Frontal cortex (tissue), 4 donors: Measurements from ENCODE around the gene ZNF595. TPM values are rescaled to one million over a fixed set of nuclear protein-coding genes. Genes with fewer than 3 reads are reported as not detected.
A peak's percentile ranks its signal among the peaks of the same experiment; 100 is the strongest.
"Not testable (repeated sequence)": the region's sequence is repeated elsewhere in the genome, so short reads cannot be mapped to it uniquely, and the experiment has no call there.

Source experiments
- DNase-seq, 2 donors: peaks; one replicate each; pipeline ENCODE4 v3.0.0; 2012; ENCODE audit warnings: low spot score in 2 of 2
- FAIRE-seq: peaks from 2 replicates; lab custom pipeline; 2012; peaks lifted over from hg19 to GRCh38; lab: Jason Lieb, UNC
- total RNA-seq: library from RNA; depleted of rRNA; stranded (reverse); fragments of >200 nt; gene quantifications from one replicate; pipeline ENCODE4 v1.2.3, GENCODE V29; 2014
- donor health status: control.
- donor health status: control.
- donor health status: control.

ZNF595 gene
- total RNA-seq, 1 donor from 2014 or later = 55.8 TPM

GRCh38 chr4:64733-65132 lies 11.6 kb downstream of the ZNF595 start:
- not testable (repeated sequence) for FAIRE-seq

DNA sequence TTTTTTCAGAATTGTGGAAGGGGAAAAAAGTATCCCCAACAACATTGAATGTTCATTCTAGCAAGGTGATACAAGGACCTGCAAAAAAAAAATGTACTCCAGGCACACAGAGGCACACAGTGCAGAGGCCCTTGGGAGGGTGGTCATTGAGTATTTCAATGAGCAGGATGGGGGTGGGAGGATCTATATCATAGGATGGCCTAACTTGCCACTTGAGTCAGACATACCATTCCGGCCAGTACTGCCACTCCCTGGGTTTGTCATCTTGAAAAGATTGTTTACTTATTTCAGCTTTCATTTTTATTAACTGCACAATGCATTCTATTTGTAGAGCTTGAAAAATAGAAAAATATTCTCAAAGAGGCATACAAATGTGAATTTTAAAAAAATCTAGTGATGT lies 18.7 kb downstream of the ZNF595 start:
- FAIRE-seq = no peak
- DNase-seq = no peak

More at GRCh38 chr4:64733-65132, 11.6 kb downstream of the ZNF595 start:
- DNase-seq = not testable (repeated sequence)

DNA sequence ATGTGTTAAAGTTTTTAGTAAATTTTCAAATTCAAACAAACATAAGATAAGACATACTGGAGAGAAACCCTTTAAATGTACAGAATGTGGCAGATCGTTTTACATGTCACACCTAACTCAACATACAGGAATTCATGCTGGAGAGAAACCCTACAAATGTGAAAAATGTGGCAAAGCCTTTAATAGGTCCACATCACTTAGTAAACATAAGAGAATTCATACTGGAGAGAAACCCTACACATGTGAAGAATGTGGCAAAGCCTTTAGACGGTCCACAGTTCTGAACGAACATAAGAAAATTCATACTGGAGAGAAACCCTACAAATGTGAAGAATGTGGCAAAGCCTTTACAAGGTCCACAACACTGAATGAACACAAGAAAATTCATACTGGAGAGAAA lies 32.8 kb downstream of the ZNF595 start:
- FAIRE-seq = no peak
- DNase-seq = no peak

DNA sequence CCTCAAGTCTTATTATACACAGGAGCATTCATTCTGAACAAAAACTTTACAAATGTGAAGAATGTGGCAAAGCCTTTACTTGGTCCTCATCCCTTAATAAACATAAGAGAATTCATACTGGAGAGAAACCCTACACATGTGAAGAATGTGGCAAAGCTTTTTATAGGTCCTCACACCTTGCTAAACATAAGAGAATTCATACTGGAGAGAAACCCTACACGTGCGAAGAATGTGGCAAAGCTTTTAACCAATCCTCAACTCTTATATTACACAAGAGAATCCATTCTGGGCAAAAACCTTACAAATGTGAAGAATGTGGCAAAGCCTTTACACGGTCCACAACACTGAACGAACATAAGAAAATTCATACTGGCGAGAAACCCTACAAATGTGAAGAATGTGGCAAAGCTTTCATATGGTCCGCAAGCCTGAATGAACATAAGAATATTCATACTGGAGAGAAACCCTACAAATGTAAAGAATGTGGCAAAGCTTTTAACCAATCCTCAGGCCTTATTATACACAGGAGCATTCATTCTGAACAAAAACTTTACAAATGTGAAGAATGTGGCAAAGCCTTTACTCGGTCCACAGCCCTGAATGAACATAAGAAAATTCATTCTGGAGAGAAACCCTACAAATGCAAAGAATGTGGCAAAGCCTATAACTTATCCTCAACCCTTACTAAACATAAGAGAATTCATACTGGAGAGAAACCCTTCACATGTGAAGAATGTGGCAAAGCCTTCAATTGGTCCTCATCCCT lies 33.6 kb downstream of the ZNF595 start:
- DNase-seq, FAIRE-seq: not testable (repeated sequence)

DNA sequence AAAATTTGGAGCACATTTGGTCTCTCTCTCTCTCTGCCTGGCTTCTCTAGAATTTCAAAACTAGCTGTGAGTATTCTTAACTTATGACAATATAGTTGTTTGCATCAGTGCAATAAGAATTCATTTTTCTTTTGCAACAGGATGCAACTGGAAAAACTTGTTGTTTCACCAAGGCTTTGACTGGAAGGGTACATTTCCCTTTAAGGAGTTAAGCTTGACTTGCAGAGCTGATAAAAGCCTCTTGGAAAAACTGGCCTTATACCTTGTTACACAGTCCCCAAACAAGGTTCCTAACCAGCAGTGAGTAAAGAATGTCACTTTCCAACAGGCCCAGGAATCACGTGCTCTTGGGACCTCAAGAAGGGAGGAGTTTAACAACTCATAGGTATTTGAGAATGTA lies 45.3 kb downstream of the ZNF595 start:
- DNase-seq = no peak
- FAIRE-seq = no peak

GRCh38 chr4:99863-100262 lies 46.7 kb downstream of the ZNF595 start:
- FAIRE-seq (no peak), DNase-seq (no peak)

DNA sequence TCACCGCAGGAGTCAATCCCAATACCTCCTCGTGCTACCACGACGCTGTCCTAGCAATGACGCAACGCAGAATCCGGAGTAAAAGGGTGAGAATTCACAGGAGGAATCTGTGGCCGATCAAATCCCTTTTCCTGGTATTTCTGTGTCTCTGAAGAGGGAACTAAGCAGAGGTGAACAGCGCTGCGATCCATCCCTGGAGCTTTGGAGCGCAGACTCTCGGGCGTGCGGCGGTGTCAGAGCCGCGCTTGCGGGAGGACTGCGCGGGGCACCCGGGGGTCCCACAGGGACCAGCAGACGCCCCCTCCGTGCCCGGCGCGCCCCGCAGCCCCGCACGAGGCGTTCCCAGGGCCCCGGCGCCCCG lies 53.9 kb downstream of the ZNF595 start:
- DNase-seq = no peak
- no peak for FAIRE-seq

GRCh38 chr4:107444-108429 lies 54.6 kb downstream of the ZNF595 start:
- no peak for FAIRE-seq
- peak in 1 of 2 donors; percentile 34 for DNase-seq

DNA sequence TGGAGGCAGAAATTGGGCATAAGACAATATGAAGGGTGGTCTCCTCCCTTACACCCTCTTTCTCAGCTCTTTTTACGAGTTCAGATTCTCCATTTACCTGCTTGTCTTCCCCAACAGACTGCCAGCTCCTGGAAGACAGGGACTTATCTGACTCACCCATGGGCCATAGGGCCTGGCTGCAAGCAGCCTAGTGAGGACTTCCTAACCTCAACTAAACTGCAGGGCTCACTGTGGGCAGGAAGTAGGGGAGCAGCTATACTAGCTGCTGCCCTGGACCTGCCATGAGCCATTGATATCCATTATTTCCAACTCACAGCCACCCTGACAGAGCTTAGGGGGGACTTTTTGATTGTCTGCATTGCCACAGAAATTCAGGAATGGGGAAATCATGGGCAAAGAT lies 59.6 kb downstream of the ZNF595 start:
- DNase-seq (no peak), FAIRE-seq (no peak)

GRCh38 chr4:113732-114131 lies 60.6 kb downstream of the ZNF595 start:
- FAIRE-seq (no peak), DNase-seq (no peak)

DNA sequence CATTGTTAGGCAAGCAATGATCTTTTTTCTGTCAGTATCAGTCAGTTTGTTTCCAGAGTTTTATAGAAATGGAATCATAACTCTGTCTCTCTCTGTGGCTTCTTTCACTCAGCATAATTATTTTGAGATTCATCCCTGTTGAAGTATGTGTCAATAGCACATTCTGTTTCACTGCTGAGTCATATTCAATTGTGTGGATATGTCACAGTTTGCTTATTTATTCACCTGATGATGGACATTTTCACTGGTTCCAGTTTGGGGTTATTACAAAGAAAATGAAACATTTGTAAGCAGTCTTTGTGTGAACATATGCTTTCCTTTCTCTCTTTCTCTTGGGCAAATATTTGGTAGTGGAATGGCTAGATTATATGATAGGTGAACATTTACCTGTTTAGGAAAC lies 61.0 kb downstream of the ZNF595 start:
- FAIRE-seq (no peak), DNase-seq (no peak)

DNA sequence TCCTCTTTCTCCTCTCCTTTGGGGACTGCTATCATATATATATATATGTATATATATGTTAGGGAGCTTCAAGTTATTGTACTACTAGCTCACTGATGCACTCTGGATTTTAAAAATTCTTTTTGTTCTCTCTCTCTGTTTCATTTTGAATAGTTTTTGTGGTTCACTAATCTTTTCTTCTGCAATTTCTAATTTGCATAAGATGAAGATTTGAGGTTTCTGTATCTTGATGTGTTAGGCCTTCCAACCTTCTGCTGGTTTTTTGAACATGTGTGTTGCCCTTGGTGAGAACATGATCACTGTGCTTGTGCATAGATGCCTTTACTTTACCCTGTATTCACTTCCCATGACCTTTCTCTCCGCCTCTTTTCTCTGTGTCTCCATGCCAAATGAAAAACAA lies 63.4 kb downstream of the ZNF595 start:
- DNase-seq (no peak), FAIRE-seq (no peak)

GRCh38 chr4:120616-121015 lies 67.5 kb downstream of the ZNF595 start:
- DNase-seq (no peak), FAIRE-seq (no peak)

- FAIRE-seq (no peak), DNase-seq (no peak)
Observed at GRCh38 chr4:121408-122084, 68.4 kb downstream of the ZNF595 start.

DNA sequence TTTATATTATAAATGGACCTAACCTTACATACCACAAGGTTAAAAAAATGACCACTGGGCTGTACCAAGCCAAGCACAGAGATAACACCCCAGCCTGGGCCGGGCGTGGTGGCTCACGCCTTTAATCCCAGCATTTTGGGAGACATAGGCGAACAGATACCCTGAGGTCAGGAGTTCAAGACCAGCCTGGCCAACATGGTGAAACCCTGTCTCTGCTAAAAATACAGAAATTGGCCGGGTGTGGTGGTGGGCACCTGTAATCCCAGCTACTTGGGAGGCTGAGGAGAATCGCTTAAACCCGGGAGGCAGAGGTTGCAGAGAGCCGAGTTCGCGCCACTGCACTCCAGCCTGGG lies 70.8 kb downstream of the ZNF595 start:
- FAIRE-seq, DNase-seq: not testable (repeated sequence)

DNA sequence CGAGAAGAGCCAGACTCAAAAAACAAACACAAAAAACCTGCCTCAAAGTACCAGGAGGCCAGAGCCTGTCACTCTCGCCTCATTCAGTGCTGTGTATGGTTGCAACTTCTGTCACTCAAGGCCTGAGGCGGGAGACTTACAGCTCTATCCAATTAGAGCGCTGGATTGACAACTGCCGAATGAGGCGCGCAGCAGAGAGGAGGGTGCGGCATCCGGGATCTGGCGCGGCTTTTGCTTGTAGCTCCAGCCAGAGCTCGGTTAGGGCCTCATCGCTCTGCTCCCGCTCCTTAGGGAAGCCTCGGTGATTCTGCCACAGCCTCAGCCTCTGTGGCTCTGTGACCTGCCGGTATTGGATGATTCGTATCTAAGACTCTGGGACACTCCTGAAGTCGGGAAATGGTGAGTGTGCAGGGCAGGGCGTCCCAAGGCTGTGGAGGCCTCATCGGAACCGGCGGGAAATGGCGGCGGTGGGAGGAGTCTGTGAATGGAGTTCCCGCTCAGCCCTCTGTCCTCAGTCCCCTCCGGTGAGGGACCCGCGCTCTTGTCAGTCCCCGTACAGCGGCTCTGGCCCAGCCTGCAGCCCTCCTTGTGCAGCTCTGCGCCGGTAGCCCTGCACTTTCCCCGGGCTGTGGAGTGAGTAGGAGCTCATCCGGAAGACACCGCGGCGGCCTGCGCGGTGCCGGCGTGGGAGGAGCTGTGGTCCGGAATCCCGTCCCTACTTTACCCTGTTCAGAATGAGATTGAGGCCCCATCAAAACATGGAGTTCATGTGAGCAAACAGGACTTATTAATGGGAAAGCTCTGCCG lies 71.4 kb downstream of the ZNF595 start, which contains the start of gene ZNF718:
ZNF718 (plus strand) TSS at position 227 of the 807 bp plus-strand sequence; CDS start at position 397, 170 bp downstream.
- FAIRE-seq (peak; percentile 13), DNase-seq (peak; percentile 82 to 91)

DNA sequence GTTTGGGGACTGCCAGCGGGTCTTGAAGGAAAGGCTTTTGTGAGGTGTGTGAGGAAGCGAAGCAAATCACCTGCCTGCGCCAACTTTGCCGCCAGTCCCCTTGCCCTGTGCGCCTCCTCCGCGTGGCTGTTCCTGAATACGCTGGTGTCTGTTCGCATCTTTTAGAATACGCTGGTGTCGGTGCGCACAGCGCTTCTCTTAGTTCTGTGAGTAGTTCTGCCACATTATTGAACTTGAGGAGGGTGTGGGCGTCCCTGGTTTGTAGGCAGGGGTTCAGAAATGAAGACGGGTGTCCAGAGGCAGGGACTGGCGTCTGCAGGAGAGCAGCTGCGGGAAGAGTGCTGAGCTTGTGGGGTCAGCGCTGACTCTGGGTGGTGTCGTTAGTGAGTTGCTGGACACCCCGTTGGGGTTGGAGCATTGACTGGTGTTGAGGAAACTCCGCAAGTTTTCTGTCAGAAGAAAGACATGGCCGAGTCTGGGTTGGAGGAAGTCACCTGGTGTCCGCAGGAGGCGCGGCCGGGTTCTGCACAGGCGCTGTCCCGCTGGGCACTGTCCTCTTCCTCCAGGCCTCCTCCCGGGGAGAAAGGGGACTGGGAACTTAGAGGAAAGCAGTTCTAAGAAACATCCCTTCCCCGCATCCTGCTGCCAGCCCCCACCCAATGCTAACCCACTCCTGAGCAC lies 72.1 kb downstream of the ZNF595 start:
- FAIRE-seq (no peak), DNase-seq (peak in 1 of 2 donors; percentile 24)

- DNase-seq (no peak), FAIRE-seq (no peak)
Observed at GRCh38 chr4:125833-126232, 72.7 kb downstream of the ZNF595 start.

DNA sequence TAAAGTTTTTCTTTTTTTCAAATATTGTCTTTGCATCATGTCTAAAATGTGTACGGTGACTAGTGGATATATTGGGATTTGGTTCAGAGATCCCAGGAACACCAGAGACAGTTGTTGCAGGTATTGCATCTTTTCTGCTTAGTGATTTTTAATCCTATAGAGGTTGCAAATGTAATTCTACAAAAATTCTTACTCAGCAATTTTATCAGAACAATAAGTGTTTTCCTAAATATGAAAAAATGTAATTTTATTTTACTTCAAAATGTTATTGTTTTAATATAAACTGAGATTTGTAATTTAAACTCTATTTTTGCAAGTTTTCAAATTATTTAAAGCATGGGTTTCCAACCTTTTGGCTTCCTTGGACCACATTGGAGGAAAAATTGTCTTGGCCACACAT lies 79.4 kb downstream of the ZNF595 start:
- DNase-seq (no peak), FAIRE-seq (no peak)
